Hepatocyte (in vitro differentiated cells): ENCODE results near the gene SLC6A17. TPM values are rescaled to one million over a fixed set of nuclear protein-coding genes. Genes with fewer than 3 reads are reported as not detected.

ENCODE experiments used
- DNase-seq: peaks from one replicate; pipeline ENCODE4 v3.0.0-alpha.2; 2016; ENCODE audit warnings: low spot score
- H2AFZ ChIP-seq: fragments of 200-600 bp; sonication (generic); 2 replicates; pipeline ENCODE4 v1.6.0; 2016; ENCODE audit warnings: antibody characterized with exemption, mild to moderate bottlenecking
- H3K27ac ChIP-seq: fragments of 200-600 bp; sonication (generic); 2 replicates; pipeline ENCODE4 v1.5.1; 2016; ENCODE audit warnings: mild to moderate bottlenecking
- H3K27me3 ChIP-seq: fragments of 200-600 bp; sonication (generic); 2 replicates; pipeline ENCODE4 v1.6.1; 2016
- H3K36me3 ChIP-seq: fragments of 200-600 bp; sonication (generic); replicated peaks from 2 replicates; pipeline ENCODE4 v1.5.1; 2016; ENCODE audit warnings: low read depth; ENCODE audit not compliant: insufficient read depth
- H3K4me1 ChIP-seq: fragments of 200-600 bp; sonication (generic); 2 replicates; pipeline ENCODE4 v1.5.1; 2016; ENCODE audit warnings: mild to moderate bottlenecking, moderate library complexity; ENCODE audit not compliant: insufficient read depth
- H3K4me2 ChIP-seq: fragments of 200-600 bp; sonication (generic); 2 replicates; pipeline ENCODE4 v1.6.0; 2016
- H3K4me3 ChIP-seq: fragments of 200-600 bp; sonication (generic); 2 replicates; pipeline ENCODE4 v1.5.1; 2016; ENCODE audit warnings: mild to moderate bottlenecking
- H3K79me2 ChIP-seq: fragments of 200-600 bp; sonication (generic); 2 replicates; pipeline ENCODE4 v1.6.0; 2017; ENCODE audit warnings: mild to moderate bottlenecking
- H3K9me2 ChIP-seq: fragments of 200-600 bp; sonication (generic); replicated peaks from 2 replicates; pipeline ENCODE4 v1.6.0; 2017; ENCODE audit warnings: mild to moderate bottlenecking; ENCODE audit not compliant: insufficient read depth
- H3K9me3 ChIP-seq: fragments of 200-600 bp; sonication (generic); 2 replicates; pipeline ENCODE4 v1.5.1; 2016; ENCODE audit warnings: low read depth, mild to moderate bottlenecking
- H4K20me1 ChIP-seq: fragments of 200-600 bp; sonication (generic); 2 replicates; pipeline ENCODE4 v1.6.0; 2016; ENCODE audit warnings: mild to moderate bottlenecking; ENCODE audit not compliant: insufficient read depth, poor library complexity, severe bottlenecking
- EZH2 ChIP-seq: fragments of 200-600 bp; sonication (generic); IDR thresholded peaks from 2 replicates; pipeline ENCODE4 v1.6.1; 2016; ENCODE audit warnings: antibody characterized with exemption, mild to moderate bottlenecking, borderline replicate concordance
- EZH2phosphoT487 ChIP-seq: fragments of 200-600 bp; sonication (generic); IDR thresholded peaks from one replicate; pipeline ENCODE4 v1.6.1; 2018; ENCODE audit warnings: antibody characterized with exemption, mild to moderate bottlenecking, low read depth, moderate library complexity; ENCODE audit not compliant: unreplicated experiment, severe bottlenecking
- WGBS: methylation state at CpG from one replicate; pipeline ENCODE4 v1.1.6; 2016; ENCODE audit warnings: low lambda C conversion rate; ENCODE audit errors: missing lambda C conversion rate; 5-methylcytosine and 5-hydroxymethylcytosine counted together
- polyA plus RNA-seq: library from polyadenylated mRNA; unstranded; fragments of >200 nt; fragmentation: Nextera tagmentation; extraction: Ambion mirVana; gene quantifications from 2 replicates; pipeline ENCODE4 v1.2.1, GENCODE V29; 2016
- total RNA-seq: library from RNA; depleted of rRNA; stranded (reverse); fragments of >200 nt; gene quantifications from 2 replicates; pipeline ENCODE4 v1.2.3, GENCODE V29; 2014
- TF ChIP-seq, protein P1 (sequence below): fragments of 200-600 bp; sonication (generic); IDR thresholded peaks from 2 replicates; pipeline ENCODE4 v1.5.1; 2016; ENCODE audit warnings: antibody characterized with exemption, mild to moderate bottlenecking; ENCODE audit not compliant: poor library complexity

SLC6A17 gene
- total and polyA plus RNA-seq, 2 experiments from 2014 or later, result 0.36 to 0.63 TPM

DNA sequence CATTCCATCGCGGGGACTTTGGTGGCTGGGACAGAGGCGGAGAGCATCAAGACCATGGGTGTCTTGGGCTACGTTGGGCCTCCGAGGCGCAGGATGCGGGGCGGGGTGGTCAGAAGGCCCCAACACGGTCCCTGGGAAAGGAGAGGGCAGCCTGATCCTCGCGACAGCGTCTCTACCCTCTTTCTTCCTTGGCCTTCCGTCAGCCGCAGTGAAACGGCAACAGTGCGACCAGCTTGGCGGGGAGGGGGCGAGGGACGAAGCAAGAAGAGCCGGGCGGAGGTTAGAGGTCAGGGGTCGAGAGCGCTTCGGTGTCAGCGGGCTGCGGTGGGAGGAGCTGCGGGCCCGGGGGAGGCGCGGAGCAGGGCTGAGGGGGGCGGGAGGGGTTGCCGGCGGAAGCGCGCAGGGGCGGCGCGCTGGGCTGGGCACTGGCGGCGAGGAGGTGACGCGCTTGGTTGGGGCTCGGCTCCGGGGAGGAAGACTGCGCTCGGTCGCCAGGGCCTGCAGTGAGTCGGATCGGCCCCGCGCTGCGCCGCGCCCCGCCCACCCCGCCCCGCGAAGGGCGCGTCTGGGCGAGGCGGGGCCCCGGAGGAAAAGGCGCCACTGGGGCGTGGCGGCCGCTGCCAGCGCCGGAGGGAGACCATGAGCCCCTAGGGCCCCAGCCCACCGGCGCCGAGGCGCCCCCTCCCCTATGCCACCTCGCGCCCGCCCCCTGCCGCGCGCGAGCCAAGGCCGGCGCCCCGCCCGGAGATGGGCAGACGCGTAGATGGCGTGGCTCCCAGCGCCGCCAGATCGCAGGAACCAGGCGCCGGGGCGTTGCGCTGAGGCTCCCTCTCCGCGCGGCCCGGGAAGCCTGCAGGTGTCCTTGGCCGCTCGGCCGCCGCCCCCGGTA, 59.7 kb downstream of the SLC6A17 start, which contains the start of gene KCNC4:
Gene KCNC4 (plus strand): TSS at position 600 of the 889 bp plus-strand sequence. CDS start 1,186 bp downstream, outside the sequence.
- Histone ChIP-seq H3K9me3 (no peaks in the 10 kb centered on the region), H2AFZ (peak within 1 kb of the TSS; percentile 79), H3K4me3 (peak within 1 kb of the TSS; percentile 77), H4K20me1 (no peaks in the 10 kb centered on the region), H3K4me2 (peak within 1 kb of the TSS; percentile 99), H3K36me3 (no peaks in the 10 kb centered on the region), H3K4me1 (peaks cover 14% of the 10 kb centered on the region), H3K79me2 (no peaks in the 10 kb centered on the region), H3K27ac (peak within 1 kb of the TSS; percentile 15), H3K9me2 (no peaks in the 10 kb centered on the region), H3K27me3 (peaks cover 34% of the 10 kb centered on the region)
- 8% methylated on average over 15 of the region's 103 CpGs for WGBS
- DNase-seq, result peak; percentile 81
- TF ChIP-seq, protein P1, sequence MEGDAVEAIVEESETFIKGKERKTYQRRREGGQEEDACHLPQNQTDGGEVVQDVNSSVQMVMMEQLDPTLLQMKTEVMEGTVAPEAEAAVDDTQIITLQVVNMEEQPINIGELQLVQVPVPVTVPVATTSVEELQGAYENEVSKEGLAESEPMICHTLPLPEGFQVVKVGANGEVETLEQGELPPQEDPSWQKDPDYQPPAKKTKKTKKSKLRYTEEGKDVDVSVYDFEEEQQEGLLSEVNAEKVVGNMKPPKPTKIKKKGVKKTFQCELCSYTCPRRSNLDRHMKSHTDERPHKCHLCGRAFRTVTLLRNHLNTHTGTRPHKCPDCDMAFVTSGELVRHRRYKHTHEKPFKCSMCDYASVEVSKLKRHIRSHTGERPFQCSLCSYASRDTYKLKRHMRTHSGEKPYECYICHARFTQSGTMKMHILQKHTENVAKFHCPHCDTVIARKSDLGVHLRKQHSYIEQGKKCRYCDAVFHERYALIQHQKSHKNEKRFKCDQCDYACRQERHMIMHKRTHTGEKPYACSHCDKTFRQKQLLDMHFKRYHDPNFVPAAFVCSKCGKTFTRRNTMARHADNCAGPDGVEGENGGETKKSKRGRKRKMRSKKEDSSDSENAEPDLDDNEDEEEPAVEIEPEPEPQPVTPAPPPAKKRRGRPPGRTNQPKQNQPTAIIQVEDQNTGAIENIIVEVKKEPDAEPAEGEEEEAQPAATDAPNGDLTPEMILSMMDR, result no peak
- no peak for TF ChIP-seq EZH2
- TF ChIP-seq EZH2phosphoT487, result no peak

DNA sequence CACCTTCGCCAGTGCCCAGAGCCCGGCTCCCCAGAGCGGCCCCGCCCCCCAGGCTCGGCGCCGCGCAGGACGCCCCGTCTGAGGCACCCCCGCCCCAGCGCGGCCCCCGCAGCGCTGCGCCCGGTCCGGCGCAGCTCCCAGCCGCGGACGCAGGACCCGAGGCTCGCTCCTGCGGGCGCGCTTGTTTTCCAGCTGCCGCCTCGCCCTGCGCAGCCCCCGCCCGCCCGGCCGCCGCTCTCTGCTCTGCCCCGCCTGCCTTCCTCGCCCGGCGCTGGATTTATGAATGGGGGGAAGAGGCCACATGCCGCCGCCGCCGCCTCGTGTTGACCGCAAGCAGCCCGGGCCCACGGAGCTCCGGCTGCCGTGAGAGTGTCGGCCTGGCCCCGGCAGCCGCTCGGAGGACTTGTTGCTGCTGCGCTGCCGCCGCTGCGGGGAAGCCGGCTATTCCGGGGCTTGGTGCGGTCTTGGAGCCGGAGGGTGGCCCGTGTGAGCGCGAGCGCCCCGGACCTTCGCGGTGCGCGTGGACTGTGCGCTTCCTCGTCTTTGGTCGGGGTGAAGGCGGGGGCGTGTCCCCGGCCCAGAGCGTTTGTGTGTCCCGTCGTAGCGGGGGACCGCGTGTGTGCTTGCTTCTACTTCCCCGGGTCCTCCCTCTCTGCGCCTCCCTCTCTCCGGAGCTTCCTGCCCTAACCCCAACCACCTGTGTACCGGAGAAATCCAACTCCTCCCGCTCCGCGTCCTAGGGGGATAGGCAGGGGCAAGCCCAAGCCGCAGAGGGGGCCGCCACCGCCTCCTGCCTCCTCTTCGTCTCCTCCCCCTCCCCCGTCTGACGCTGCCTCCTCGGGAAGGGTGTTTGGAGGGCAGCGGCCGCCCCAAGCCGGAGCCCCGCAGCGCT, 60.6 kb downstream of the SLC6A17 start:
- no peak overlapping the region for H3K27ac ChIP-seq
- WGBS, result 1% methylated on average over 53 of the region's 101 CpGs
- TF ChIP-seq, protein P1, result no peak
- TF ChIP-seq EZH2, result peak; percentile 80
- TF ChIP-seq EZH2phosphoT487, result no peak
- no peaks in the 10 kb centered on the region for H3K36me3 ChIP-seq
- peaks cover 14% of the 10 kb centered on the region for H3K4me1 ChIP-seq
- H3K9me3 ChIP-seq, result no peaks in the 10 kb centered on the region
- DNase-seq, result peak; percentile 56
- peak overlapping the region; percentile 99 for H3K4me2 ChIP-seq
- H3K4me3 ChIP-seq, result peak overlapping the region; percentile 77
- H2AFZ ChIP-seq, result peak overlapping the region; percentile 79
- H3K9me2 ChIP-seq, result no peaks in the 10 kb centered on the region
- no peaks in the 10 kb centered on the region for H4K20me1 ChIP-seq
- H3K79me2 ChIP-seq, result no peaks in the 10 kb centered on the region
- H3K27me3 ChIP-seq, result peaks cover 38% of the 10 kb centered on the region

DNA sequence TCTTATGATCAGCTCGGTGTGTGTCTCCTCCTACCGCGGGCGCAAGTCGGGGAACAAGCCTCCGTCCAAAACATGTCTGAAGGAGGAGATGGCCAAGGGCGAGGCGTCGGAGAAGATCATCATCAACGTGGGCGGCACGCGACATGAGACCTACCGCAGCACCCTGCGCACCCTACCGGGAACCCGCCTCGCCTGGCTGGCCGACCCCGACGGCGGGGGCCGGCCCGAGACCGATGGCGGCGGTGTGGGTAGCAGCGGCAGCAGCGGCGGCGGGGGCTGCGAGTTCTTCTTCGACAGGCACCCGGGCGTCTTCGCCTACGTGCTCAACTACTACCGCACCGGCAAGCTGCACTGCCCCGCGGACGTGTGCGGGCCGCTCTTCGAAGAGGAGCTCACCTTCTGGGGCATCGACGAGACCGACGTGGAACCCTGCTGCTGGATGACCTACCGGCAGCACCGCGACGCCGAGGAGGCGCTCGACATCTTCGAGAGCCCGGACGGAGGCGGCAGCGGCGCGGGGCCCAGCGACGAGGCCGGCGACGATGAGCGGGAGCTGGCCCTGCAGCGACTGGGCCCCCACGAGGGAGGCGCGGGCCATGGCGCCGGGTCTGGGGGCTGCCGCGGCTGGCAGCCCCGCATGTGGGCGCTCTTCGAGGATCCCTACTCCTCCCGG, 61.3 kb downstream of the SLC6A17 start:
- H3K4me2 ChIP-seq, result peak overlapping the region; percentile 99
- no peak for DNase-seq
- H2AFZ ChIP-seq, result peak overlapping the region; percentile 79
- H3K9me3 ChIP-seq, result no peaks in the 10 kb centered on the region
- peaks cover 14% of the 10 kb centered on the region for H3K4me1 ChIP-seq
- no peaks in the 10 kb centered on the region for H3K36me3 ChIP-seq
- H3K27me3 ChIP-seq, result peaks cover 39% of the 10 kb centered on the region
- H4K20me1 ChIP-seq, result no peaks in the 10 kb centered on the region
- peak; percentile 33 for TF ChIP-seq EZH2phosphoT487
- TF ChIP-seq, protein P1, result no peak
- TF ChIP-seq EZH2, result peak; percentile 60
- H3K27ac ChIP-seq, result no peak overlapping the region
- no peaks in the 10 kb centered on the region for H3K9me2 ChIP-seq
- WGBS, result 6% methylated on average over 67 of the region's 81 CpGs
- H3K4me3 ChIP-seq, result peak overlapping the region; percentile 77
- H3K79me2 ChIP-seq, result no peaks in the 10 kb centered on the region
